B cell (primary cell): ENCODE data around the gene PLD5.

Source experiments
- CTCF ChIP-seq: fragments of 200-600 bp; IDR thresholded peaks from one replicate; pipeline ENCODE4 v1.8.0; 2022; ENCODE audit warnings: antibody characterized with exemption, mild to moderate bottlenecking
- EZH2 ChIP-seq: IDR thresholded peaks from 2 replicates; pipeline ENCODE4 v1.6.1; 2012; ENCODE audit warnings: borderline replicate concordance, low read depth, mild to moderate bottlenecking, moderate library complexity, low read length; ENCODE audit not compliant: insufficient read depth, poor library complexity, severe bottlenecking

GRCh38 chr1:242391896-242392295 is 132.6 kb downstream of the PLD5 start:
- no peak for TF ChIP-seq EZH2
- no peak for TF ChIP-seq CTCF
